Heart left ventricle (tissue), 13 donors: ENCODE results near the gene PERM1.

Experiments
- POLR2A ChIP-seq, 2 donors: fragments of 450-650 bp; IDR thresholded peaks; one replicate each; pipeline ENCODE4 v1.6.1; 2017; ENCODE audit warnings: antibody characterized with exemption in 2 of 2, mild to moderate bottlenecking in 2 of 2, moderate library complexity in 2 of 2
- TF ChIP-seq, protein P1 (sequence below), 12 donors: fragments of 200-600 bp; sonication (generic) in 4 of 12; IDR thresholded peaks; one replicate each; pipeline versions ENCODE4 v1.5.0 to v1.8.0; 2018 to 2022; ENCODE audit warnings: antibody characterized with exemption in 12 of 12, mild to moderate bottlenecking in 5 of 12
- donor health status: ischemic (EF 13 %, LVEDD 7.1; RV severe dilation, severe dysfunction).
- donor health status: DM: no; HTN: yes; CAD: no.
- donor health status: DM: no; HTN: no; CAD: no.
- donor health status: ischemic (EF 25% LVEDD 6.9; RV normal size, moderate dysfunction).
- donor health status: ischemic (EF 25% LVEDD 5.7; RV mildly dilated, moderate dysfunction).
- donor health status: ischemic (EF 35%, LVEDD 5.7; RV mildly dilated, moderate dysfunction).
- donor health status: nonischemic (EF 11% LVEDD 7.7; RV severe dilation, severe dysfunction).
- donor health status: DM: yes; HTN: yes; CAD: no.
- donor health status: PGD.
- donor health status: ischemic (EF 29% LVEDD 5.4; RV normal size, mild dysfunction).
- donor health status: nonischemic (EF 23%, LVEDD 6.1; RV moderate dilation, normal function).

- TF ChIP-seq POLR2A (IDR thresholded peaks at IDR 0.05), result no peak
- TF ChIP-seq, protein P1, sequence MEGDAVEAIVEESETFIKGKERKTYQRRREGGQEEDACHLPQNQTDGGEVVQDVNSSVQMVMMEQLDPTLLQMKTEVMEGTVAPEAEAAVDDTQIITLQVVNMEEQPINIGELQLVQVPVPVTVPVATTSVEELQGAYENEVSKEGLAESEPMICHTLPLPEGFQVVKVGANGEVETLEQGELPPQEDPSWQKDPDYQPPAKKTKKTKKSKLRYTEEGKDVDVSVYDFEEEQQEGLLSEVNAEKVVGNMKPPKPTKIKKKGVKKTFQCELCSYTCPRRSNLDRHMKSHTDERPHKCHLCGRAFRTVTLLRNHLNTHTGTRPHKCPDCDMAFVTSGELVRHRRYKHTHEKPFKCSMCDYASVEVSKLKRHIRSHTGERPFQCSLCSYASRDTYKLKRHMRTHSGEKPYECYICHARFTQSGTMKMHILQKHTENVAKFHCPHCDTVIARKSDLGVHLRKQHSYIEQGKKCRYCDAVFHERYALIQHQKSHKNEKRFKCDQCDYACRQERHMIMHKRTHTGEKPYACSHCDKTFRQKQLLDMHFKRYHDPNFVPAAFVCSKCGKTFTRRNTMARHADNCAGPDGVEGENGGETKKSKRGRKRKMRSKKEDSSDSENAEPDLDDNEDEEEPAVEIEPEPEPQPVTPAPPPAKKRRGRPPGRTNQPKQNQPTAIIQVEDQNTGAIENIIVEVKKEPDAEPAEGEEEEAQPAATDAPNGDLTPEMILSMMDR (IDR thresholded peaks at IDR 0.05), result no peak
Observed at GRCh38 chr1:997993-998744, 16.3 kb upstream of the PERM1 start.
